RWPE2 (cell line): ENCODE measurements around the gene FNDC1.
A peak's percentile ranks its signal among the peaks of the same experiment; 100 is the strongest.

Source experiments
- ATAC-seq: fragments of 200-7000 bp; cut with Tn5 transposase; 3 replicates; pipeline ENCODE4 v1.9.1; 2021; ENCODE audit warnings: low read depth
- DNase-seq: peaks from one replicate; pipeline ENCODE4 v3.0.0-alpha.2; 2020; ENCODE audit warnings: low spot score
- H3K27ac ChIP-seq: fragments of 450-650 bp; 2 replicates; pipeline ENCODE4 v1.5.1; 2017; ENCODE audit warnings: mild to moderate bottlenecking; ENCODE audit not compliant: poor library complexity, severe bottlenecking
- H3K27me3 ChIP-seq: fragments of 250-450 bp; sonication (Bioruptor Pico); 2 replicates; pipeline ENCODE4 v1.5.1; 2021; ENCODE audit warnings: mild to moderate bottlenecking, moderate library complexity; ENCODE audit not compliant: insufficient read depth, poor library complexity, severe bottlenecking
- H3K36me3 ChIP-seq: fragments of 250-450 bp; sonication (Bioruptor Pico); 2 replicates; pipeline ENCODE4 v1.5.1; 2020; ENCODE audit warnings: low read depth, mild to moderate bottlenecking, moderate library complexity
- H3K4me1 ChIP-seq: fragments of 250-450 bp; sonication (Bioruptor Pico); 2 replicates; pipeline ENCODE4 v1.5.1; 2021; ENCODE audit warnings: mild to moderate bottlenecking, moderate library complexity; ENCODE audit not compliant: insufficient read depth, poor library complexity, severe bottlenecking
- H3K4me3 ChIP-seq: fragments of 250-450 bp; sonication (Bioruptor Pico); 2 replicates; pipeline ENCODE4 v1.5.1; 2021; ENCODE audit warnings: mild to moderate bottlenecking, moderate library complexity; ENCODE audit not compliant: severe bottlenecking
- H3K9me3 ChIP-seq: fragments of 250-450 bp; sonication (Bioruptor Pico); 2 replicates; pipeline ENCODE4 v1.5.1; 2021; ENCODE audit warnings: mild to moderate bottlenecking, moderate library complexity; ENCODE audit not compliant: severe bottlenecking
- TF ChIP-seq, protein P1 (sequence below): fragments of 450-650 bp; IDR thresholded peaks from one replicate; pipeline ENCODE4 v1.5.1; 2017; ENCODE audit warnings: mild to moderate bottlenecking, moderate library complexity; ENCODE audit not compliant: poor library complexity, severe bottlenecking

Gene FNDC1

DNA sequence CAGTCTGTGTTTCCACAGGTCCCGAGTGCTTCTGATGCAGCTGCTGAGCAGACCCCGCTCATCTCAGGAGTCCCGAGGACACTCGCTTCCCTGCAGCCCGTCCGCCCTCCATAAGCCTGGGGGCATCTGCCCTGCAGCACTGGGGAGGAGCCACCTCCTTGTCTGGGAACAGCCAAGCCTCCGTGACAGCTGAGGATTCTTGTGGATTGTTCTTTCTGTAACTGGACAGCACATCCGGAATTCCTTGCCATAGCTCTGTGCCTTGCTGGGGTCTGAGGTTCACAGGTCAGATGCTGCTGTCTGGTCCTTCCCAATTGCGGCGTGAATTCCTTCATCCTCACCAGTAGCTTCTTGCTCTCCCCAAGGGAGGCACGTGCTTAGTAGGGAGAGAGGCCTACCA is 38.4 kb upstream of the FNDC1 start:
- DNase-seq = no peak
- H3K4me3 ChIP-seq = no peak overlapping the region
- no peaks in the 10 kb centered on the region for H3K4me1 ChIP-seq
- TF ChIP-seq, protein P1, sequence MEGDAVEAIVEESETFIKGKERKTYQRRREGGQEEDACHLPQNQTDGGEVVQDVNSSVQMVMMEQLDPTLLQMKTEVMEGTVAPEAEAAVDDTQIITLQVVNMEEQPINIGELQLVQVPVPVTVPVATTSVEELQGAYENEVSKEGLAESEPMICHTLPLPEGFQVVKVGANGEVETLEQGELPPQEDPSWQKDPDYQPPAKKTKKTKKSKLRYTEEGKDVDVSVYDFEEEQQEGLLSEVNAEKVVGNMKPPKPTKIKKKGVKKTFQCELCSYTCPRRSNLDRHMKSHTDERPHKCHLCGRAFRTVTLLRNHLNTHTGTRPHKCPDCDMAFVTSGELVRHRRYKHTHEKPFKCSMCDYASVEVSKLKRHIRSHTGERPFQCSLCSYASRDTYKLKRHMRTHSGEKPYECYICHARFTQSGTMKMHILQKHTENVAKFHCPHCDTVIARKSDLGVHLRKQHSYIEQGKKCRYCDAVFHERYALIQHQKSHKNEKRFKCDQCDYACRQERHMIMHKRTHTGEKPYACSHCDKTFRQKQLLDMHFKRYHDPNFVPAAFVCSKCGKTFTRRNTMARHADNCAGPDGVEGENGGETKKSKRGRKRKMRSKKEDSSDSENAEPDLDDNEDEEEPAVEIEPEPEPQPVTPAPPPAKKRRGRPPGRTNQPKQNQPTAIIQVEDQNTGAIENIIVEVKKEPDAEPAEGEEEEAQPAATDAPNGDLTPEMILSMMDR = no peak
- no peaks in the 10 kb centered on the region for H3K9me3 ChIP-seq
- peaks cover 6% of the 10 kb centered on the region for H3K27me3 ChIP-seq
- H3K27ac ChIP-seq = no peak overlapping the region
- no peak for ATAC-seq
- no peaks in the 10 kb centered on the region for H3K36me3 ChIP-seq

DNA sequence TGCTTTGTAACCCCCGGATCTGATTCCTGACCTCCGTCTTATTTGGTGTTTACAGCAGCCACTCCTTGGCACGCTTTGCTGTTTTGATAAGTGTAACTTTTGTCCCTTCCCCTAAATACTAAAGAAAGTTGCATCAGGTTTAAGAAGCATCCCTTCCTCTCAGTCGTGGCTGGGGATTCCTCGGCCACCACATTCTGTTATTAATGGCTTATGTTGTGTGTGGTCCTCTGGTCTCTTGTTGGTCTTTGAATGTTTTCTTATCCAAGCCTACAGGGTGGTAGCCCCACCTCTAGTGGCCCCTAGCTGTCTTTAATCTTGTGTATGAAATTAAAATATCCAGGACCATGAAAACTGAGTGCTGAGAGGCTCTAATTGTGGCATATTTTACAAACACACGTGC is 37.5 kb upstream of the FNDC1 start:
- DNase-seq (no peak), ATAC-seq (no peak)
- TF ChIP-seq, protein P1 = no peak
- Histone ChIP-seq H3K36me3 (no peaks in the 10 kb centered on the region), H3K27ac (no peak overlapping the region), H3K9me3 (no peaks in the 10 kb centered on the region), H3K4me3 (no peak overlapping the region), H3K27me3 (peaks cover 10% of the 10 kb centered on the region), H3K4me1 (no peaks in the 10 kb centered on the region)

DNA sequence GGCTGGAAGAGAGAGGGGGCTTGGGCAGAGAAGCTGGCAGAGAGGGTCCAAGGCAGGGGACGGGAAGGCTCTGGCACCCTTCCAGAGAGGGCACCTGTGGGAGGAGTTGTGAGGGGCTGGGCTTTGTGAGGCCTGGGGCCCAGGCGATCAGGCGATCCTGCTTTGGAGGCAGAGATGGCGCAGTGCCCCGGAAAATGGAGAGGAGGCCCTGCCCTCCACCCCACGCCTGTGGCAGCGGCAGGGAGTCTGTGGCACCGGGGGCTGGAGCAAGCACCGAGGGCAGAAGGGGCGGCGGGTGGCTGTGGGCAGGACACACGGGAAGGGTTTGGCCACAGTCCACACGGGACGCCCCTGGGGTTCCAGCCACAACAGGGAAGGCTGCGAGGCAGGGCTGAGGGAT is 36.5 kb upstream of the FNDC1 start:
- peaks cover 16% of the 10 kb centered on the region for H3K27me3 ChIP-seq
- no peak overlapping the region for H3K27ac ChIP-seq
- ATAC-seq (no peak; the same call in 2 of the 3 replicates), DNase-seq (no peak)
- TF ChIP-seq, protein P1 = no peak
- no peak overlapping the region for H3K4me3 ChIP-seq
- no peaks in the 10 kb centered on the region for H3K36me3 ChIP-seq
- H3K4me1 ChIP-seq = no peaks in the 10 kb centered on the region
- no peaks in the 10 kb centered on the region for H3K9me3 ChIP-seq

DNA sequence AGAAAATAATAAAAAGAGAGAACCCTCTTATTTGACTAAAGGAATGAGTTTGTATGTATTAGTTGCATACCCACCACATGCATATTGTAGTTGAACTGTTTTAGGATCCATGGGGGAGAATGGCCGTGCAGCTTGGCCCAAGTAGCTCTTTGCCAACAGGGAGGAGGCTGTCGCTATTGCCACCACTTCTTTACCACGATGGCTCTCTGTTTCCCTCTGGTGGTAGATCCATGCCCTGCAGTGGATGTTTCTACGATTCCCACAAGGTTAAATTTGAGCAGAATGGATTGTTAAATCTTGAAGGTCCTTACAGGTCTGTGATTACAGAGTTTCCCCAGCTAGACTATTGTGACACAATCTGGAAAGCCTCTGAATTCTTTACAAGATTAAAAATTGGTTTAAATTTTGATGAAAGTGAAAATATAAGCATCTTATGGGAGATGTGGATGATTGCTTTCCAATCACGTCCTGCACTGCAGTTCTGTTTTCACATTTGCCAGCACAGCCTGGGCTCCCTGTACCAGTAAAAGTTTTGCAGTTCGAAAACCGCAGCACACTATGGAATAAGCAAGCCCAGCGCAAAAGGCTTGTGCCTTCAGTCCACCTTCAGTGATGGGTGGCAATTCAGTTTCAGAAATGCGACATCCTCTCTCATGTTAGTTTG is 34.4 kb upstream of the FNDC1 start:
- no peaks in the 10 kb centered on the region for H3K9me3 ChIP-seq
- no peak for DNase-seq
- no peak overlapping the region for H3K4me3 ChIP-seq
- H3K36me3 ChIP-seq = no peaks in the 10 kb centered on the region
- H3K27ac ChIP-seq = no peak overlapping the region
- TF ChIP-seq, protein P1 = peak; percentile 91
- peak; percentile 66 for ATAC-seq
- peaks cover 31% of the 10 kb centered on the region for H3K27me3 ChIP-seq
- no peaks in the 10 kb centered on the region for H3K4me1 ChIP-seq

DNA sequence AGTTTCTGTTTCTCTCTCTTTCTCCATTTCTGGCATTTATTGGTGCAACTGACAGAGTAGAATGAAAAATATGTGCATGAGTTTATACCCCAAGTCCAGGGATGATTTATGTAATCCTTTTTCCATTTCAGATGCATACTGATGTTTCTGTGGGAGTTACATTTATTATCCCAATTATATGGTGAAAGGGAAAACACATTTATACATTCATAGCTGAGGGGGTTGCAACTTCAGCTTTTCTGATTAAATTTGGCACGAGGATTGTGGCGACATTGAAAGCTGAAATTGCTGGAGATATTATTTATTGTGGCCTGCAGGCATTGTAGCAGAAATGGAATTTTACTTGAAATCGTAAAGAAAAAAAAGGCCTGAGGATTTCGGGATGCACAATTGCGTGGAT is 31.5 kb upstream of the FNDC1 start:
- TF ChIP-seq, protein P1 = no peak
- ATAC-seq (no peak), DNase-seq (no peak)
- peaks cover 31% of the 10 kb centered on the region for H3K27me3 ChIP-seq
- no peaks in the 10 kb centered on the region for H3K4me1 ChIP-seq
- no peak overlapping the region for H3K4me3 ChIP-seq
- H3K27ac ChIP-seq = no peak overlapping the region
- no peaks in the 10 kb centered on the region for H3K36me3 ChIP-seq
- H3K9me3 ChIP-seq = no peaks in the 10 kb centered on the region
